Measurements from ENCODE around the gene SIVA1.
A peak's percentile ranks its signal among the peaks of the same experiment; 100 is the strongest.

The SIVA1 gene

GRCh38 chr14:104799244-104800014, 46.5 kb downstream of the SIVA1 start:
- DNase-seq: no peak

GRCh38 chr14:104800015-104800770, 47.2 kb downstream of the SIVA1 start:
- DNase-seq: peak; percentile 6

GRCh38 chr14:104800771-104801519, 48.0 kb downstream of the SIVA1 start, which contains the start of gene ZBTB42:
Gene ZBTB42, plus strand, starts transcription at chr14:104801101. Its CDS starts 97 bp downstream, at chr14:104801198.
- DNase-seq: peak; percentile 67

GRCh38 chr14:104801520-104802393, 48.8 kb downstream of the SIVA1 start:
- peak; percentile 3 for DNase-seq

GRCh38 chr14:104802394-104803184, 49.6 kb downstream of the SIVA1 start:
- DNase-seq: no peak

- peak; percentile 44 for DNase-seq
Measured at GRCh38 chr14:104803280-104803911, 50.4 kb downstream of the SIVA1 start.

- DNase-seq: no peak
Measured at GRCh38 chr14:104803912-104804410, 51.0 kb downstream of the SIVA1 start.

- DNase-seq: no peak
Measured at GRCh38 chr14:104804481-104805325, 51.8 kb downstream of the SIVA1 start.

- no peak for DNase-seq
Measured at GRCh38 chr14:104805326-104805678, 52.4 kb downstream of the SIVA1 start.

GRCh38 chr14:104805941-104806624, 53.1 kb downstream of the SIVA1 start:
- DNase-seq: no peak

GRCh38 chr14:104806625-104807465, 53.9 kb downstream of the SIVA1 start:
- no peak for DNase-seq

- no peak for DNase-seq
Measured at GRCh38 chr14:104808456-104808855, 55.5 kb downstream of the SIVA1 start.

Data from NCI-H526 treated with DMSO at 0.1 percent for 48 hours (cell line).